HG03064 (cell line): Measurements from ENCODE around the gene NAALADL2.

Experiments used
- ATAC-seq: cut with Tn5 transposase; IDR thresholded peaks from one replicate; pipeline ENCODE4 v1.9.1; 2021; ENCODE audit warnings: low read depth; ENCODE audit not compliant: unreplicated experiment

Gene NAALADL2

GRCh38 chr3:175288621-175289020 is 429.5 kb downstream of the NAALADL2 start:
- ATAC-seq: no peak

GRCh38 chr3:175294793-175295192 is 435.7 kb downstream of the NAALADL2 start:
- no peak for ATAC-seq

- no peak for ATAC-seq
Measured at GRCh38 chr3:175295248-175296130, 436.4 kb downstream of the NAALADL2 start.

- no peak for ATAC-seq
Measured at GRCh38 chr3:175297216-175297615, 438.1 kb downstream of the NAALADL2 start.

- no peak for ATAC-seq
Measured at GRCh38 chr3:175301741-175302140, 442.6 kb downstream of the NAALADL2 start.

GRCh38 chr3:175304404-175304803 is 445.3 kb downstream of the NAALADL2 start:
- ATAC-seq: no peak

GRCh38 chr3:175307642-175308041 is 448.5 kb downstream of the NAALADL2 start:
- ATAC-seq: no peak

GRCh38 chr3:175308097-175308496 is 449.0 kb downstream of the NAALADL2 start:
- no peak for ATAC-seq

GRCh38 chr3:175310046-175310445 is 450.9 kb downstream of the NAALADL2 start:
- ATAC-seq: no peak

- no peak for ATAC-seq
Measured at GRCh38 chr3:175311404-175311803, 452.3 kb downstream of the NAALADL2 start.

- ATAC-seq: no peak
Measured at GRCh38 chr3:175311946-175312345, 452.8 kb downstream of the NAALADL2 start.

- no peak for ATAC-seq
Measured at GRCh38 chr3:175312791-175313190, 453.7 kb downstream of the NAALADL2 start.

- no peak for ATAC-seq
Measured at GRCh38 chr3:175316799-175317198, 457.7 kb downstream of the NAALADL2 start.

GRCh38 chr3:175325440-175325839 is 466.3 kb downstream of the NAALADL2 start:
- no peak for ATAC-seq

- ATAC-seq: no peak
Measured at GRCh38 chr3:175326041-175326440, 466.9 kb downstream of the NAALADL2 start.

- ATAC-seq: no peak
Measured at GRCh38 chr3:175329373-175329772, 470.2 kb downstream of the NAALADL2 start.

GRCh38 chr3:175335229-175335628 is 476.1 kb downstream of the NAALADL2 start:
- no peak for ATAC-seq

GRCh38 chr3:175336406-175337133 is 477.4 kb downstream of the NAALADL2 start:
- no peak for ATAC-seq

GRCh38 chr3:175337631-175338030 is 478.5 kb downstream of the NAALADL2 start:
- ATAC-seq: no peak

- ATAC-seq: no peak
Measured at GRCh38 chr3:175338775-175339535, 479.8 kb downstream of the NAALADL2 start.
